ENCODE data around the gene ZBTB40. TPM values are rescaled to one million over a fixed set of nuclear protein-coding genes. Genes with fewer than 3 reads are reported as not detected.

ZBTB40 gene
- total RNA-seq, 1 experiment from 2014 or later = 25.3 TPM

- no peak for DNase-seq (ENCODE audit: low spot score)
- H3K4me3 ChIP-seq (ENCODE audit: low read depth, low read length, poor library complexity, severe bottlenecking) = no peak overlapping the region
- POLR2A ChIA-PET (ENCODE audit: low non-redundant PET) = no interaction called here
- intact Hi-C loops (cut with micrococcal nuclease; ENCODE audit: unreplicated experiment) = no loop called here
- no TSS peak for BruUV-seq (replicated peaks)
- CTCF ChIA-PET = no interaction called here
- no peaks in the 10 kb centered on the region for H3K4me1 ChIP-seq (ENCODE audit: insufficient read depth, low read length, poor library complexity, severe bottlenecking)
- no peaks in the 10 kb centered on the region for H3K9me3 ChIP-seq (ENCODE audit: low read depth, low read length, poor library complexity, severe bottlenecking)
- peaks cover 20% of the 10 kb centered on the region for H3K27me3 ChIP-seq (replicated peaks; ENCODE audit: insufficient read depth, low read depth, low read length, poor library complexity)
- no peak overlapping the region for H3K27ac ChIP-seq (ENCODE audit: low read depth, low read length, poor library complexity, severe bottlenecking)
- TF ChIP-seq CTCF (conservative IDR thresholded peaks at IDR 0.05; ENCODE audit: low read depth, low read length) (no peak), EZH2 (IDR thresholded peaks at IDR 0.05; ENCODE audit: borderline replicate concordance, low read depth, low read length, poor library complexity, severe bottlenecking) (no peak)
- no peaks in the 10 kb centered on the region for H3K36me3 ChIP-seq (ENCODE audit: insufficient read depth, low read length, poor library complexity, severe bottlenecking)
These were observed 44.7 kb upstream of the ZBTB40 start for GRCh38 chr1:22406722-22407495.

GRCh38 chr1:22408230-22408629 lies 43.4 kb upstream of the ZBTB40 start:
- BruUV-seq (replicated peaks) = no TSS peak

GRCh38 chr1:22410401-22410800 lies 41.2 kb upstream of the ZBTB40 start:
- Histone ChIP-seq H3K27me3 (replicated peaks; ENCODE audit: insufficient read depth, low read depth, low read length, poor library complexity) (no peaks in the 10 kb centered on the region), H3K4me3 (ENCODE audit: low read depth, low read length, poor library complexity, severe bottlenecking) (no peak overlapping the region), H3K27ac (ENCODE audit: low read depth, low read length, poor library complexity, severe bottlenecking) (no peak overlapping the region), H3K4me1 (ENCODE audit: insufficient read depth, low read length, poor library complexity, severe bottlenecking) (no peaks in the 10 kb centered on the region), H3K36me3 (ENCODE audit: insufficient read depth, low read length, poor library complexity, severe bottlenecking) (no peaks in the 10 kb centered on the region), H3K9me3 (ENCODE audit: low read depth, low read length, poor library complexity, severe bottlenecking) (no peaks in the 10 kb centered on the region)
- ChIA-PET CTCF (no interaction called here), POLR2A (ENCODE audit: low non-redundant PET) (interaction anchor here (0.8 kb wide), 1 partner anchor 228 kb away, joined by 3 read pairs; no protein-coding TSS in a partner anchor)
- TF ChIP-seq EZH2 (IDR thresholded peaks at IDR 0.05; ENCODE audit: borderline replicate concordance, low read depth, low read length, poor library complexity, severe bottlenecking) (no peak), CTCF (conservative IDR thresholded peaks at IDR 0.05; ENCODE audit: low read depth, low read length) (no peak)
- intact Hi-C loops (cut with micrococcal nuclease; ENCODE audit: unreplicated experiment) = loop anchor here (10.0 kb wide), 1 partner anchor 306 kb away; no protein-coding TSS in a partner anchor
- no peak for DNase-seq (ENCODE audit: low spot score)
- BruUV-seq (replicated peaks) = no TSS peak

More at GRCh38 chr1:22408230-22408629, 43.4 kb upstream of the ZBTB40 start:
- TF ChIP-seq EZH2 (IDR thresholded peaks at IDR 0.05; ENCODE audit: borderline replicate concordance, low read depth, low read length, poor library complexity, severe bottlenecking) (no peak), CTCF (conservative IDR thresholded peaks at IDR 0.05; ENCODE audit: low read depth, low read length) (no peak)
- Histone ChIP-seq H3K27ac (ENCODE audit: low read depth, low read length, poor library complexity, severe bottlenecking) (no peak overlapping the region), H3K36me3 (ENCODE audit: insufficient read depth, low read length, poor library complexity, severe bottlenecking) (no peaks in the 10 kb centered on the region), H3K27me3 (replicated peaks; ENCODE audit: insufficient read depth, low read depth, low read length, poor library complexity) (peaks cover 16% of the 10 kb centered on the region), H3K4me3 (ENCODE audit: low read depth, low read length, poor library complexity, severe bottlenecking) (no peak overlapping the region), H3K9me3 (ENCODE audit: low read depth, low read length, poor library complexity, severe bottlenecking) (no peaks in the 10 kb centered on the region), H3K4me1 (ENCODE audit: insufficient read depth, low read length, poor library complexity, severe bottlenecking) (no peaks in the 10 kb centered on the region)
- intact Hi-C loops (cut with micrococcal nuclease; ENCODE audit: unreplicated experiment) = no loop called here
- POLR2A ChIA-PET (ENCODE audit: low non-redundant PET) = no interaction called here
- CTCF ChIA-PET = interaction anchor here (0.8 kb wide), 1 partner anchor 303 kb away, joined by 3 read pairs; no protein-coding TSS in a partner anchor
- no peak for DNase-seq (ENCODE audit: low spot score)
